Fibroblast of pulmonary artery (primary cell): Measurements from ENCODE around the gene PHKG2.

Experiments used
- DNase-seq: peaks from one replicate; pipeline ENCODE4 v3.0.0-alpha.2; 2010; ENCODE audit warnings: low read depth
- H3K4me3 ChIP-seq: replicated peaks from 2 replicates; pipeline ENCODE4 v1.5.1; 2011; ENCODE audit warnings: low read depth, mild to moderate bottlenecking, control low read depth, low read length, moderate library complexity
- CTCF ChIP-seq: IDR thresholded peaks from 2 replicates; pipeline ENCODE4 v1.5.1; 2011; ENCODE audit warnings: mild to moderate bottlenecking, control low read depth, low read length, inconsistent platforms; ENCODE audit errors: missing control alignments

The PHKG2 gene

GRCh38 chr16:30761928-30762902 is 14.0 kb downstream of the PHKG2 start, which contains the start of the genes CFAP119 and RNF40:
Gene CFAP119 (minus strand): TSS chr16:30762062. CDS start chr16:30761748, 314 bp downstream.
Gene RNF40 (plus strand): TSS chr16:30762322. CDS start chr16:30762546, 224 bp downstream.
- peak; percentile 98 for DNase-seq
- no peak for TF ChIP-seq CTCF
- peak within 1 kb of the TSS; percentile 97 for H3K4me3 ChIP-seq

GRCh38 chr16:30762991-30763725 is 14.9 kb downstream of the PHKG2 start:
- H3K4me3 ChIP-seq: peak overlapping the region; percentile 97
- TF ChIP-seq CTCF: no peak
- no peak for DNase-seq

- DNase-seq: no peak
- no peak for TF ChIP-seq CTCF
- no peak overlapping the region for H3K4me3 ChIP-seq
Observed at GRCh38 chr16:30764086-30764485, 15.9 kb downstream of the PHKG2 start.

- DNase-seq: no peak
- H3K4me3 ChIP-seq: no peak overlapping the region
- no peak for TF ChIP-seq CTCF
Observed at GRCh38 chr16:30764816-30765465, 16.7 kb downstream of the PHKG2 start.

GRCh38 chr16:30766206-30766932 is 18.1 kb downstream of the PHKG2 start:
- no peak for TF ChIP-seq CTCF
- no peak overlapping the region for H3K4me3 ChIP-seq

GRCh38 chr16:30766933-30767284 is 18.7 kb downstream of the PHKG2 start:
- TF ChIP-seq CTCF: no peak
- H3K4me3 ChIP-seq: no peak overlapping the region
- no peak for DNase-seq

More at GRCh38 chr16:30766206-30766932, 18.1 kb downstream of the PHKG2 start:
- no peak for DNase-seq
